Measurements from ENCODE around the gene IFITM2. TPM values are rescaled to one million over a fixed set of nuclear protein-coding genes. Genes with fewer than 3 reads are reported as not detected.

Gene IFITM2
- total RNA-seq, 2 donors from 2014 or later: 262 to 367 TPM

- H3K27me3 Mint-ChIP-seq (ENCODE audit: insufficient read depth): peaks cover 4% of the 10 kb centered on the region
- WGBS, 2 experiments (ENCODE audit: insufficient coverage in 1 of 2, insufficient read length in 1 of 2): 93 to 98% methylated on average over 11 to 22 of the region's 22 CpGs
- Histone ChIP-seq H3K9ac (ENCODE audit: extremely low read depth, low read length, poor library complexity, severe bottlenecking) (no peak overlapping the region), H3K27ac (ENCODE audit: low read depth, low read length) (no peak overlapping the region), H3K9me3 (ENCODE audit: control insufficient read depth, low read length) (no peaks in the 10 kb centered on the region), H3K27me3 (ENCODE audit: control insufficient read depth, insufficient read depth, low read length, poor library complexity, severe bottlenecking) (no peaks in the 10 kb centered on the region), H3K4me1 (ENCODE audit: control insufficient read depth, insufficient read depth, low read length) (no peaks in the 10 kb centered on the region), H3K36me3 (ENCODE audit: control insufficient read depth, insufficient read depth, low read length) (no peaks in the 10 kb centered on the region), H3K4me3 (ENCODE audit: low read length) (no peak overlapping the region)
- no peak for TF ChIP-seq CTCF (conservative IDR thresholded peaks at IDR 0.05)
- H3K4me1 Mint-ChIP-seq: peaks cover 5% of the 10 kb centered on the region
- no peak overlapping the region for H3K27ac Mint-ChIP-seq
- H3K9me3 Mint-ChIP-seq: no peaks in the 10 kb centered on the region
- DNase-seq: peak; percentile 29
- no peaks in the 10 kb centered on the region for H3K36me3 Mint-ChIP-seq (ENCODE audit: low read depth)
- H3K4me3 Mint-ChIP-seq: no peak overlapping the region
Measured at GRCh38 chr11:272195-272930, 35.3 kb upstream of the IFITM2 start.

- no peaks in the 10 kb centered on the region for H3K9me3 ChIP-seq (ENCODE audit: control insufficient read depth, low read length)
- H3K27me3 ChIP-seq (ENCODE audit: control insufficient read depth, insufficient read depth, low read length, poor library complexity, severe bottlenecking): no peaks in the 10 kb centered on the region
- peaks cover 7% of the 10 kb centered on the region for H3K27me3 Mint-ChIP-seq (ENCODE audit: insufficient read depth)
- no peaks in the 10 kb centered on the region for H3K36me3 ChIP-seq (ENCODE audit: control insufficient read depth, insufficient read depth, low read length)
- no peaks in the 10 kb centered on the region for H3K4me1 ChIP-seq (ENCODE audit: control insufficient read depth, insufficient read depth, low read length)
- no peak overlapping the region for H3K27ac Mint-ChIP-seq
- TF ChIP-seq CTCF (conservative IDR thresholded peaks at IDR 0.05): no peak
- no peak overlapping the region for H3K4me3 Mint-ChIP-seq
- no peak overlapping the region for H3K9ac ChIP-seq (ENCODE audit: extremely low read depth, low read length, poor library complexity, severe bottlenecking)
- no peak for DNase-seq
- H3K27ac ChIP-seq (ENCODE audit: low read depth, low read length): no peak overlapping the region
- no peaks in the 10 kb centered on the region for H3K9me3 Mint-ChIP-seq
- no peak overlapping the region for H3K4me3 ChIP-seq (ENCODE audit: low read length)
- 88 to 95% methylated on average over 5 to 6 of the region's 6 CpGs for WGBS, 2 experiments (ENCODE audit: insufficient coverage in 1 of 2, insufficient read length in 1 of 2)
- H3K4me1 Mint-ChIP-seq: peaks cover 5% of the 10 kb centered on the region
- no peaks in the 10 kb centered on the region for H3K36me3 Mint-ChIP-seq (ENCODE audit: low read depth)
Measured at GRCh38 chr11:272931-273198, 34.8 kb upstream of the IFITM2 start.

- Mint-ChIP-seq H3K27ac (no peak overlapping the region), H3K27me3 (ENCODE audit: insufficient read depth) (peaks cover 31% of the 10 kb centered on the region), H3K4me1 (peaks cover 5% of the 10 kb centered on the region), H3K36me3 (ENCODE audit: low read depth) (no peaks in the 10 kb centered on the region), H3K9me3 (no peaks in the 10 kb centered on the region), H3K4me3 (no peak overlapping the region)
- no peaks in the 10 kb centered on the region for H3K4me1 ChIP-seq (ENCODE audit: control insufficient read depth, insufficient read depth, low read length)
- no peak for TF ChIP-seq CTCF (conservative IDR thresholded peaks at IDR 0.05)
- H3K27me3 ChIP-seq (ENCODE audit: control insufficient read depth, insufficient read depth, low read length, poor library complexity, severe bottlenecking): peaks cover 29% of the 10 kb centered on the region
- no peak overlapping the region for H3K4me3 ChIP-seq (ENCODE audit: low read length)
- no peaks in the 10 kb centered on the region for H3K36me3 ChIP-seq (ENCODE audit: control insufficient read depth, insufficient read depth, low read length)
- H3K9me3 ChIP-seq (ENCODE audit: control insufficient read depth, low read length): no peaks in the 10 kb centered on the region
- no peak overlapping the region for H3K27ac ChIP-seq (ENCODE audit: low read depth, low read length)
- H3K9ac ChIP-seq (ENCODE audit: extremely low read depth, low read length, poor library complexity, severe bottlenecking): no peak overlapping the region
- DNase-seq: no peak
Measured at GRCh38 chr11:276219-276618, 31.4 kb upstream of the IFITM2 start.
